Progenitor cell of endocrine pancreas (in vitro differentiated cells): ENCODE results near the gene TMEFF2. TPM values are rescaled to one million over a fixed set of nuclear protein-coding genes. Genes with fewer than 3 reads are reported as not detected.

Source experiments
- DNase-seq: peaks from one replicate; pipeline ENCODE4 v3.0.0; 2021; ENCODE audit warnings: low spot score; ENCODE audit not compliant: unreplicated experiment
- H3K27ac Mint-ChIP-seq: 2 replicates; pipeline ENCODE4 v1.8.0; 2021; ENCODE audit warnings: mild to moderate bottlenecking, moderate library complexity, mixed read lengths
- H3K27me3 Mint-ChIP-seq: 2 replicates; pipeline ENCODE4 v1.8.0; 2021; ENCODE audit warnings: mixed read lengths
- H3K36me3 Mint-ChIP-seq: 2 replicates; pipeline ENCODE4 v1.8.0; 2022; ENCODE audit warnings: mixed read lengths; ENCODE audit not compliant: insufficient read depth
- H3K4me1 Mint-ChIP-seq: 2 replicates; pipeline ENCODE4 v1.8.0; 2021; ENCODE audit warnings: low read depth, mixed read lengths
- H3K4me3 Mint-ChIP-seq: 2 replicates; pipeline ENCODE4 v1.8.0; 2021; ENCODE audit warnings: low read depth, mild to moderate bottlenecking, moderate library complexity, mixed read lengths
- H3K9me3 Mint-ChIP-seq: 2 replicates; pipeline ENCODE4 v1.8.0; 2021; ENCODE audit warnings: low read depth, mixed read lengths
- total RNA-seq: library from RNA; stranded (reverse); gene quantifications from 2 replicates; pipeline ENCODE4 v1.2.1, GENCODE V29; 2021
- TF ChIP-seq, protein P1 (sequence below): fragments of 200-600 bp; sonication (generic); IDR thresholded peaks from one replicate; pipeline ENCODE4 v1.5.0; 2021; ENCODE audit warnings: antibody characterized with exemption, mild to moderate bottlenecking; ENCODE audit not compliant: unreplicated experiment

Gene TMEFF2
- total RNA-seq, 1 donor from 2014 or later = 0.50 TPM

DNA sequence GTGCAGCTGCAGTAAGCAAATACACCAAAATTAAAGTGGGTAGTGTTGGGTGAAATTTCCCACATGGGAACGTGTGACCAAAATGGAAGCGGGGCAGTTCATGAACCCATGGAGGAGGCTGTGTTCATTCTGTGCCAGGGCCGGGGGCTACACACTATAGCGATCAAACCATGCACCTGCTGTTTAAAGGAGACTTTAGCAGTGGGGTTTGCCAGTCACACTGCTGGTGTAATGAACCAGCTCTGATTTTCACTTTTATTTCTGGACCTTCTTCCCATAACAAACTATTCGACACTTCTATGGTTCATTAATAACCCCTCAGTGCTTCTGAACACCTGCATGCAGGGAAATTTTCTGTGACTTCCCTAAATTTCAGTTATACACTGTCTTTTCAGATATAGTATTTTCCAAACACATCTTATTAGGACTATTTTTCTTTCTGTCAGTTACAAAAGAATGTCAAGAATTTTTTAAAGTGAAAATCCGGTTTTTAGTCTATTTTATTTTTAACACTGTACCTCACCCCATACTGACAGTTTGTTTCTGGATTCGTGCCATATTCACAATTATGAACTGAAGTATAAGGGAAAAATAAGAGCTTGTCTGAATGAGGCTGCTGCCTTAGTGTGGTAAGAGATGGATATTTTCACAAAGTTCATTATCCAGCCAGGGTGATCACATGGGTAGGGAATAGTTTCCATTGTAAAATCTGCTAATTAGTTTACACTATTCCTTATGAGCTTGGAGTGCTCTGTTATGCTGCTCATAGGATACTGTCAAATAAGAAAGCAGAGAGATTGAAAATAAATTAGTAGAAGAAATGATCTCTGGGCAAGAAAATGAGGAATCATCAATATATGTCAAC is 236.5 kb downstream of the TMEFF2 start:
- DNase-seq = no peak
- TF ChIP-seq, protein P1, sequence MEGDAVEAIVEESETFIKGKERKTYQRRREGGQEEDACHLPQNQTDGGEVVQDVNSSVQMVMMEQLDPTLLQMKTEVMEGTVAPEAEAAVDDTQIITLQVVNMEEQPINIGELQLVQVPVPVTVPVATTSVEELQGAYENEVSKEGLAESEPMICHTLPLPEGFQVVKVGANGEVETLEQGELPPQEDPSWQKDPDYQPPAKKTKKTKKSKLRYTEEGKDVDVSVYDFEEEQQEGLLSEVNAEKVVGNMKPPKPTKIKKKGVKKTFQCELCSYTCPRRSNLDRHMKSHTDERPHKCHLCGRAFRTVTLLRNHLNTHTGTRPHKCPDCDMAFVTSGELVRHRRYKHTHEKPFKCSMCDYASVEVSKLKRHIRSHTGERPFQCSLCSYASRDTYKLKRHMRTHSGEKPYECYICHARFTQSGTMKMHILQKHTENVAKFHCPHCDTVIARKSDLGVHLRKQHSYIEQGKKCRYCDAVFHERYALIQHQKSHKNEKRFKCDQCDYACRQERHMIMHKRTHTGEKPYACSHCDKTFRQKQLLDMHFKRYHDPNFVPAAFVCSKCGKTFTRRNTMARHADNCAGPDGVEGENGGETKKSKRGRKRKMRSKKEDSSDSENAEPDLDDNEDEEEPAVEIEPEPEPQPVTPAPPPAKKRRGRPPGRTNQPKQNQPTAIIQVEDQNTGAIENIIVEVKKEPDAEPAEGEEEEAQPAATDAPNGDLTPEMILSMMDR = no peak
- H3K4me3 Mint-ChIP-seq = no peak overlapping the region

GRCh38 chr2:191954451-191954850 is 240.3 kb downstream of the TMEFF2 start:
- no peak overlapping the region for H3K4me3 Mint-ChIP-seq
- no peak overlapping the region for H3K27ac Mint-ChIP-seq
- TF ChIP-seq, protein P1 = no peak
- no peaks in the 10 kb centered on the region for H3K27me3 Mint-ChIP-seq
- H3K4me1 Mint-ChIP-seq = peaks cover 11% of the 10 kb centered on the region
- no peak for DNase-seq
- H3K36me3 Mint-ChIP-seq = no peaks in the 10 kb centered on the region
- no peaks in the 10 kb centered on the region for H3K9me3 Mint-ChIP-seq

More for the DNA sequence above, 236.5 kb downstream of the TMEFF2 start:
- Mint-ChIP-seq H3K36me3 (no peaks in the 10 kb centered on the region), H3K9me3 (no peaks in the 10 kb centered on the region), H3K27me3 (no peaks in the 10 kb centered on the region), H3K27ac (no peak overlapping the region), H3K4me1 (peaks cover 15% of the 10 kb centered on the region)

DNA sequence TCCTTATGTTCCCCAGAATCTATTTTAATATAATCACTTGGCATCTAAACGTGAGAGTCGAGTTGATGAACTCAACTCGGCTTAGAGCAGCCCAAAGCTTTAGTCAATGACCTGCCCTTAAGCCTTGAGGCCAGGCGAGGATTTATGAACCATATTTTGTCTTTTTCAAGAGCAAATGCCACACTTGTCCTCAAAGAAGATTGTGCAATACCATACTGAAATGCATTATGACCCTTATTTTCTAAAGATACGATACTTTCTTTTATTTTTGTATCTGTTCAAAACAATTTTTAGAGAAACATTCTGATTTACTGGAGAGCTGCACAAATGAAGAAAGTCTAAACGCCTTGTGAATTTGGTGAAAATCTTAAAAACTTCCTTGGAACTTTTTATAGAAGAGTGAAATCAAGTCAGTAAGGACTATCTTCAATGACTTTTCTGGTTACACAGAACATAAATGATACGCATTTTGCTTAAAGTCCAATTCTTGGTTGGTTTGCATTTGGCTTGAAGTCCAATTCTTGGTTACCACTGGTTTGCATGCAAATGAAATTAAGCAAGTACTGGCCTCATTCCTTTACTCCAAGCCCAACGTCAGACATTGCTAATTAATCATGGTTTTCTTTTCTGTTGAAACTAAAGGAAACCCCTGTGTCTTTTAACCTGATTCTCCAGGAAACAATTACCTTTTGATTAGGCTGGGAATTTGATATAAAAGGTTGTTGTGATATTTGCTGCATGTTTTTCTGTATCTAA is 242.0 kb downstream of the TMEFF2 start:
- Mint-ChIP-seq H3K9me3 (no peaks in the 10 kb centered on the region), H3K4me3 (no peak overlapping the region), H3K27ac (no peak overlapping the region), H3K27me3 (no peaks in the 10 kb centered on the region), H3K36me3 (no peaks in the 10 kb centered on the region), H3K4me1 (peaks cover 1% of the 10 kb centered on the region)
- DNase-seq = no peak
- TF ChIP-seq, protein P1 = no peak

- Mint-ChIP-seq H3K4me1 (peaks cover 1% of the 10 kb centered on the region), H3K4me3 (no peak overlapping the region), H3K9me3 (no peaks in the 10 kb centered on the region), H3K27me3 (no peaks in the 10 kb centered on the region), H3K36me3 (no peaks in the 10 kb centered on the region), H3K27ac (no peak overlapping the region)
- no peak for DNase-seq
- TF ChIP-seq, protein P1 = no peak
These were observed 242.9 kb downstream of the TMEFF2 start for GRCh38 chr2:191951832-191952231.

DNA sequence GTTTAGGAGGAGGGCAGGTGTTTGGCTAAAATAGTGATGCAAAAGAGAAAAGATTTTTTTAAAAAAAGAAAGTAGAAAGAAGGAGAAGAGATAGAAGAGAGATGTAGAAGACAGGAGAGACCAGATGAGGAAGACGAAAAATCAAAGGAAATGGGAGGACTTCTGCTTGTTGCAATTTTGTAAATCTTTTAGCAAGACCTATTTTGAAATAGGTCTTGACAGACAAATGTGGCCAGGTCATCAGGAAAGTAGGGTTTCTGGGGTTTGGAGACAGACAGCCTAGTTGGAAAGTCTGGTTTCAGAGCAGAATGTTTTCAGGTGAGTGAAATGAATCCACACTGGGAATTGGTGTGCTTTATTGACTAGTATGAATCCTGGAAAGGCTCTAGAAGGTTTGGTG is 243.4 kb downstream of the TMEFF2 start:
- TF ChIP-seq, protein P1 = no peak
- H3K4me3 Mint-ChIP-seq = no peak overlapping the region
- H3K9me3 Mint-ChIP-seq = no peaks in the 10 kb centered on the region
- peaks cover 1% of the 10 kb centered on the region for H3K4me1 Mint-ChIP-seq
- DNase-seq = no peak
- H3K27ac Mint-ChIP-seq = no peak overlapping the region
- H3K27me3 Mint-ChIP-seq = no peaks in the 10 kb centered on the region
- no peaks in the 10 kb centered on the region for H3K36me3 Mint-ChIP-seq
